Esophagus squamous epithelium (tissue), 5 donors: Measurements from ENCODE around the gene DUSP14. TPM values are rescaled to one million over a fixed set of nuclear protein-coding genes. Genes with fewer than 3 reads are reported as not detected.

Experiments
- DNase-seq: peaks from one replicate; lab custom pipeline; 2025; lab: John Stamatoyannopoulos, UW
- H3K27ac ChIP-seq, 4 donors: fragments of 200-600 bp; sonication (generic); one replicate each; pipeline ENCODE4 v1.5.1; 2016 to 2019; ENCODE audit warnings: mild to moderate bottlenecking in 1 of 4
- H3K27me3 ChIP-seq, 4 donors: fragments of 200-600 bp; sonication (generic); 1 replicate in 3 of 4; 2 replicates in 1 of 4; pipeline versions ENCODE4 v1.5.1 to v1.6.0; 2017 to 2021; ENCODE audit warnings: antibody characterized with exemption in 1 of 4
- H3K36me3 ChIP-seq, 3 donors: fragments of 200-600 bp; sonication (generic); one replicate each; pipeline ENCODE4 v1.5.1; 2016 to 2019
- H3K4me1 ChIP-seq, 3 donors: fragments of 200-600 bp; sonication (generic); one replicate each; pipeline ENCODE4 v1.5.1; 2017 to 2019
- H3K4me3 ChIP-seq, 4 donors: fragments of 200-600 bp; sonication (generic); 1 replicate in 3 of 4; 2 replicates in 1 of 4; pipeline ENCODE4 v1.5.1; 2016 to 2019; ENCODE audit warnings: mild to moderate bottlenecking in 2 of 4, moderate library complexity in 1 of 4
- H3K9me3 ChIP-seq, 3 donors: fragments of 200-600 bp; sonication (generic); one replicate each; pipeline ENCODE4 v1.5.1; 2016 to 2019
- CTCF ChIP-seq, 6 experiments: fragments of 450-650 bp in 4 of 6; fragments of 200-600 bp in 2 of 6; sonication (generic) in 2 of 6; IDR thresholded peaks; one replicate each; pipeline ENCODE4 v1.5.1; 2016 to 2019; ENCODE audit warnings: antibody characterized with exemption in 6 of 6, mild to moderate bottlenecking in 4 of 6, moderate library complexity in 4 of 6
- POLR2A ChIP-seq, 4 donors: fragments of 450-650 bp; IDR thresholded peaks; one replicate each; pipeline ENCODE4 v1.6.1; 2017; ENCODE audit warnings: antibody characterized with exemption in 4 of 4, mild to moderate bottlenecking in 4 of 4, moderate library complexity in 3 of 4
- WGBS, 2 donors: methylation state at CpG; one replicate each; pipeline ENCODE4 v1.1.5; 2018; 5-methylcytosine and 5-hydroxymethylcytosine counted together
- intact Hi-C: fragments of 100-400 bp; cut with DNase I; formaldehyde crosslinking; loops from one replicate; pipeline ENCODE4 v1.15.0; 2022
- total RNA-seq, 4 donors: library from RNA; depleted of rRNA; stranded (reverse); fragments of >200 nt; gene quantifications; one replicate each; pipeline ENCODE4 v1.1.0, GENCODE V29; 2016
- donor health status: DM: yes; HTN: yes; CAD: no.

DUSP14 gene
- total RNA-seq, 4 donors from 2014 or later = 11.4 to 28.8 (median 20.4) TPM

- Histone ChIP-seq H3K27ac (peak overlapping the region in 2 of 4 donors; percentile 33 to 39), H3K27me3 (no peaks in the 10 kb centered on the region), H3K9me3 (no peaks in the 10 kb centered on the region), H3K36me3 (peaks cover 0 to 7% (median 0%) of the 10 kb centered on the region in 3 donors), H3K4me3 (no peak overlapping the region), H3K4me1 (peaks cover 8 to 53% (median 17%) of the 10 kb centered on the region in 3 donors)
- intact Hi-C loops = no loop called here
- WGBS, 2 donors = 49 to 76% methylated on average over 5 of the region's 5 CpGs
- TF ChIP-seq POLR2A (IDR thresholded peaks at IDR 0.05) = no peak
- no peak for TF ChIP-seq CTCF (IDR thresholded peaks at IDR 0.05)
- no peak for DNase-seq
These were observed 6.2 kb upstream of the DUSP14 start for GRCh38 chr17:37483311-37484039.

- no peaks in the 10 kb centered on the region for H3K27me3 ChIP-seq
- TF ChIP-seq POLR2A (IDR thresholded peaks at IDR 0.05) (no peak), CTCF (IDR thresholded peaks at IDR 0.05) (no peak)
- H3K36me3 ChIP-seq = no peaks in the 10 kb centered on the region
- no peak for DNase-seq
- intact Hi-C loops = no loop called here
- H3K4me1 ChIP-seq = peaks cover 17 to 64% (median 21%) of the 10 kb centered on the region in 3 donors
- H3K4me3 ChIP-seq = no peak overlapping the region
- 81 to 86% methylated on average over 1 of the region's 1 CpG for WGBS, 2 donors
- no peak overlapping the region for H3K27ac ChIP-seq
- H3K9me3 ChIP-seq = no peaks in the 10 kb centered on the region
These were observed 3.6 kb upstream of the DUSP14 start for GRCh38 chr17:37485938-37486570.

GRCh38 chr17:37488009-37488604, 1.6 kb upstream of the DUSP14 start:
- DNase-seq = no peak
- 7 to 24% methylated on average over 7 of the region's 7 CpGs for WGBS, 2 donors
- H3K27ac ChIP-seq = peak overlapping the region; percentile 90 to 97 (median 92)
- H3K27me3 ChIP-seq = no peaks in the 10 kb centered on the region
- H3K9me3 ChIP-seq = no peaks in the 10 kb centered on the region
- intact Hi-C loops = no loop called here
- peaks cover 19 to 70% (median 26%) of the 10 kb centered on the region in 3 donors for H3K4me1 ChIP-seq
- H3K36me3 ChIP-seq = no peaks in the 10 kb centered on the region
- no peak for TF ChIP-seq CTCF (IDR thresholded peaks at IDR 0.05)
- TF ChIP-seq POLR2A (IDR thresholded peaks at IDR 0.05) = no peak
- H3K4me3 ChIP-seq = peak overlapping the region; percentile 74 to 91 (median 84)

GRCh38 chr17:37488607-37489196, 989 bp upstream of the DUSP14 start:
- no peak for DNase-seq
- Histone ChIP-seq H3K4me1 (peaks cover 19 to 70% (median 26%) of the 10 kb centered on the region in 3 donors), H3K4me3 (peak overlapping the region; percentile 74 to 91 (median 84)), H3K36me3 (no peaks in the 10 kb centered on the region), H3K27ac (peak overlapping the region; percentile 90 to 97 (median 92)), H3K27me3 (no peaks in the 10 kb centered on the region), H3K9me3 (no peaks in the 10 kb centered on the region)
- TF ChIP-seq POLR2A (IDR thresholded peaks at IDR 0.05) = no peak
- no peak for TF ChIP-seq CTCF (IDR thresholded peaks at IDR 0.05)
- 0 to 7% methylated on average over 13 to 25 of the region's 25 CpGs for WGBS, 2 donors
- intact Hi-C loops = no loop called here
